ENCODE measurements around the gene C19orf38. TPM values are rescaled to one million over a fixed set of nuclear protein-coding genes. Genes with fewer than 3 reads are reported as not detected.

C19orf38 gene
- total RNA-seq, 4 donors from 2014 or later, result 0.42 to 0.91 TPM; not detected in 2

DNA sequence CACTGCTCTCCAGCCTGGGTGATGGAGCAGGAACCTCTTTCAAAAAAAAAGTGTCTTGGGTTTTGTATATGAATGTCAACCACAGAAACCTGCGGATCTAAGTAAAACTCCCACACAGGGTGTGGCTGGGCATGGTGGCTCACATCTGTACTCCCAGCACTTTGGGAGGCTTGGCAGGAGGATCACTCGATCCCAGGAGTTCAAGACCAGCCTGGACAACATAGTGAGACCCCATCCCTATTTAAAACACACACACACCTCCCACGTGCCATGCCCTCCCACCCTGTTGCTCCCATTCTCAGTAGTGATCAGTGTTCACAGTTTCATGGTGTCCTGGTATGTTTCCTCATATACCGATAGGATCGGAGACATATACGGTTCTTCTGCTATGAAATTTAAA is 21.4 kb upstream of the C19orf38 start:
- DNase-seq (ENCODE audit: low spot score in 2 of 2), result no peak
- H3K4me3 ChIP-seq (ENCODE audit: low read depth, poor library complexity, severe bottlenecking), result no peak overlapping the region
- intact Hi-C loops (cut with DNase I; ENCODE audit: low total_unique reads), result no loop called here
- 81 to 90% methylated on average over 6 of the region's 6 CpGs for WGBS, 2 donors
- TF ChIP-seq CTCF (IDR thresholded peaks at IDR 0.05) (no peak), POLR2A (IDR thresholded peaks at IDR 0.05) (no peak)

GRCh38 chr19:10828981-10829821 is 19.0 kb upstream of the C19orf38 start:
- no peak overlapping the region for H3K4me3 ChIP-seq (ENCODE audit: low read depth, poor library complexity, severe bottlenecking)
- intact Hi-C loops (cut with DNase I; ENCODE audit: low total_unique reads), result no loop called here
- no peak for DNase-seq (ENCODE audit: low spot score in 2 of 2)
- TF ChIP-seq POLR2A (IDR thresholded peaks at IDR 0.05) (no peak), CTCF (IDR thresholded peaks at IDR 0.05) (no peak)
- WGBS, 2 donors, result 90% methylated on average over 25 to 26 of the region's 26 CpGs

- WGBS, 2 donors, result 87 to 88% methylated on average over 7 to 15 of the region's 16 CpGs
- intact Hi-C loops (cut with DNase I; ENCODE audit: low total_unique reads), result no loop called here
- no peak overlapping the region for H3K4me3 ChIP-seq (ENCODE audit: low read depth, poor library complexity, severe bottlenecking)
- no peak for DNase-seq (ENCODE audit: low spot score in 2 of 2)
- TF ChIP-seq CTCF (IDR thresholded peaks at IDR 0.05) (no peak), POLR2A (IDR thresholded peaks at IDR 0.05) (no peak)
Measured at GRCh38 chr19:10829967-10830366, 18.2 kb upstream of the C19orf38 start.

DNA sequence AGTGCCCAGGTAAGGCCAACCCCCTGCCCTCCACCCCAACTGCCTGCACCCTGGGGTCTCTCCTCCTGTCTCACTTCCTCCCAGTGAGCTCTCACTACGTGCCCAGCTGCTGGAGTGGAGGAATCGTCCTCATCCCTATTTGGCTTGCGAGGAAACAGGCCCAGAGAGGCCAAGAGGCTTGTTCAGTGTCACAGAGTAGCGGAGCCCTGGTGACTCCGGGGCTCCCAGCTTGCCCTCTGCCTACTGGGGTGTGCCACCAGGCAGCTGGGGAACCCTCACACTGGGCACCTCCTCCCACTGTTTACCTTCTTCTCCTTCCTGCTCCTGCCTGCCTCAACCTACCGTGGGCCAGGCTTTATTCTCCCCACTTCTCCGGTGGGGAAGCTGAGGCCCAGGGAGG is 17.8 kb upstream of the C19orf38 start:
- WGBS, 2 donors, result 88% methylated on average over 7 of the region's 7 CpGs
- TF ChIP-seq CTCF (IDR thresholded peaks at IDR 0.05) (no peak), POLR2A (IDR thresholded peaks at IDR 0.05) (no peak)
- H3K4me3 ChIP-seq (ENCODE audit: low read depth, poor library complexity, severe bottlenecking), result no peak overlapping the region
- DNase-seq (ENCODE audit: low spot score in 2 of 2), result no peak
- intact Hi-C loops (cut with DNase I; ENCODE audit: low total_unique reads), result no loop called here

DNA sequence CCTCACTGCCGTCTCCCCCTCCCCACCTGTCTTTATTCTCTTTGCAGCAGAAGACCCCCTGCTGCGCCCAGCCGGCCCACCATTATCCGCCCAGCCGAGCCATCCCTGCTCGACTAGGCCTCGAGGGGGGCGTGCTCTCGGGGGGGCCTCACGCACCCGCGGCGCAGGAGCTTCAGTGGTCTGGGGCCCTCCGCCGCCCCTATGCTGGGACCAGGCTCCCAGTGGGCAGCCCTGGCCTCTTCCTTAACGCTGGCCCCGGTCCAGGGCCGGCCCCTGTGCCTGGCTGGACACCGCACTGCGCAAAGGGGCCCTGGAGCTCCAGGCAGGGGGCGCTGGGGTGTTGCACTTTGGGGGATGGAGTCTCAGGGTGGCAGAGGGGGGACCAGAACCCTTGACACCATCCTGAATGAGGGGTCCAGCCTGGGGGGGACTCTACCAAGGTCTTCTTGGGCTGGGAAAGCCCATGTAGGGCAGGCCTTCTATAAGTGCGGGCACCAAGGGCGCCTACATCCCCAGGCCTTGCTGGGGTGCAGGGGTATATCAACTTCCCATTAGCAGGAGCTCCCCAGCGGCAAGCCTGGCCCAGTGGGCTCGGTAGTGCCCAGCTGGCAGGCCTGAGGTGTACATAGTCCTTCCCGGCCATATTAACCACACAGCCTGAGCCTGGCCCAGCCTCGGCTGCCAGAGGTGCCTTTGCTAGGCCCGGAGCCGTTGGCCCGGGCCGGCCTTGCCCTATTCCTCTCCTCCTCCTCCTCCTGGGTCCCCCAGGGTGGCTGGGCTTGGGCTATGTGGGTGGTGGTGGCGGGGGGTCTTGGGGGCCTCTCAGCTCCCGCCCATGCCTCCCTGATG is 17.1 kb upstream of the C19orf38 start:
- DNase-seq (ENCODE audit: low spot score in 2 of 2), result no peak

More for the DNA sequence above, 17.1 kb upstream of the C19orf38 start:
- 89 to 93% methylated on average over 21 to 25 of the region's 33 CpGs for WGBS, 2 donors
- intact Hi-C loops (cut with DNase I; ENCODE audit: low total_unique reads), result no loop called here
- no peak for TF ChIP-seq CTCF (IDR thresholded peaks at IDR 0.05)
- TF ChIP-seq POLR2A (IDR thresholded peaks at IDR 0.05), result no peak
- H3K4me3 ChIP-seq (ENCODE audit: low read depth, poor library complexity, severe bottlenecking), result no peak overlapping the region

All from lower leg skin (tissue), 4 donors.